Stimulated activated naive B cell treated with anti-CD40 and anti-IgM and Interleukin-4, amounts not matched to agents 10 μg/mL and 1 μg/mL and 100 μg/mL, for 72 hours (primary cell): ENCODE measurements around the gene FANCM.
"Not testable (repeated sequence)": the region's sequence is repeated elsewhere in the genome, so short reads cannot be mapped to it uniquely, and the experiment has no call there.

Experiments
- ATAC-seq, 2 donors: fragments of 150-1000 bp; cut with Tn5 transposase; replicated peaks; 2 replicates each; pipeline ENCODE4 v1.10.0; 2021; ENCODE audit warnings: moderate library complexity in 1 of 2
- DNase-seq: peaks from one replicate; pipeline ENCODE4 v3.0.0; 2021
- H3K27ac Mint-ChIP-seq: one replicate; pipeline ENCODE4 v1.8.0; 2022; ENCODE audit warnings: mild to moderate bottlenecking, mixed read lengths
- H3K27me3 Mint-ChIP-seq, 2 donors: one replicate each; pipeline ENCODE4 v1.8.0; 2022; ENCODE audit warnings: mixed read lengths in 2 of 2
- H3K36me3 Mint-ChIP-seq, 2 donors: one replicate each; pipeline ENCODE4 v1.8.0; 2022; ENCODE audit warnings: mixed read lengths in 2 of 2, mild to moderate bottlenecking in 1 of 2
- H3K4me1 Mint-ChIP-seq, 2 donors: one replicate each; pipeline ENCODE4 v1.8.0; 2022; ENCODE audit warnings: mixed read lengths in 2 of 2, mild to moderate bottlenecking in 1 of 2
- H3K4me3 Mint-ChIP-seq, 2 donors: one replicate each; pipeline ENCODE4 v1.8.0; 2022; ENCODE audit warnings: mild to moderate bottlenecking in 2 of 2, mixed read lengths in 2 of 2, moderate library complexity in 1 of 2
- H3K9me3 Mint-ChIP-seq, 2 donors: one replicate each; pipeline ENCODE4 v1.8.0; 2022; ENCODE audit warnings: mixed read lengths in 2 of 2, mild to moderate bottlenecking in 1 of 2

FANCM gene

DNA sequence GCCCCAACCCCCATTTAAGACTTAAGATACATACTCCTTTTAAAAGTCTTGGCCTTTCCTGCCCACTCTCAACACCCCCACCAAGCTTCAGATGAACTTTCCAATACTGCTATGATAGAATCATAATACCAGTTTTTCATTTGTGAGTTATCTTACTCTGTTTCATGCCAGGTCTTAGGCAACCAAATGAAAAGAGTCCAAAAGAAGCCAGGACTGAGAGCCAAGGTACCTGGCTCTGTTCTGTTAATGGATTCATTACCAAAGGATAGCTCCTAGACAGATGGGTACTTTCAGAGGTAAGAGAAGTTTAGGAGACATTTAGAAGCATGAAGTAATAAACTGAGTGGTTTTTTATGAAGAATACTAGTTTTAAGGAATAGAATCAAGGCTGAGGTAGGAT, 34.2 kb downstream of the FANCM start:
- Mint-ChIP-seq H3K9me3 (no peaks in the 10 kb centered on the region), H3K36me3 (peaks cover 9 to 23% of the 10 kb centered on the region in 2 donors), H3K4me1 (no peaks in the 10 kb centered on the region), H3K27me3 (no peaks in the 10 kb centered on the region), H3K27ac (no peak overlapping the region), H3K4me3 (no peak overlapping the region)
- DNase-seq (no peak), ATAC-seq (no peak)

DNA sequence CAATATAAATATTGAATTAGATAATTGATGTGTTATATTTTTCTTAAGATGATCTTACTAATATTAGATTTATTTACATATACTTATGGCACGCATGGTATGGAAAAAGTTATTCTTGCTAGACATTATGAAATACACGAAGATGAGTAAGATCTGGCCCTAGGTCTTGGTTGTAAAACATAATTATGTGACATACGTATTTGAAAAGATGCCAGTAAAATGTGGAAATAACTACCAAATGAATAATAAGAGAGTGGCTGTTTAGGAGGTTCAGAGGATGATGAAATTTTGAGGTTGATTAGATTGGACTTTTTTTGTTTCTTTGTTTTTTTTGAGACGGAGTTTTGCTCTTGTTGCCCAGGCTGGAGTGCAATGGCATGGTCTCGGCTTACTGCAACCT, 41.3 kb downstream of the FANCM start:
- Mint-ChIP-seq H3K36me3 (peaks cover 5 to 21% of the 10 kb centered on the region in 2 donors), H3K4me3 (no peak overlapping the region), H3K27me3 (no peaks in the 10 kb centered on the region), H3K9me3 (no peaks in the 10 kb centered on the region), H3K27ac (no peak overlapping the region), H3K4me1 (no peaks in the 10 kb centered on the region)
- DNase-seq (no peak), ATAC-seq (no peak)

- H3K27ac Mint-ChIP-seq, result no peak overlapping the region
- no peak for ATAC-seq
- H3K9me3 Mint-ChIP-seq, result no peaks in the 10 kb centered on the region
- DNase-seq, result no peak
- H3K27me3 Mint-ChIP-seq, result no peaks in the 10 kb centered on the region
- H3K36me3 Mint-ChIP-seq, result peaks cover under 1 to 10% of the 10 kb centered on the region in 2 donors
- H3K4me3 Mint-ChIP-seq, result no peak overlapping the region
- H3K4me1 Mint-ChIP-seq, result no peaks in the 10 kb centered on the region
Observed at GRCh38 chr14:45181329-45181728, 45.6 kb downstream of the FANCM start.

GRCh38 chr14:45181806-45182205, 46.1 kb downstream of the FANCM start:
- no peaks in the 10 kb centered on the region for H3K4me1 Mint-ChIP-seq
- H3K4me3 Mint-ChIP-seq, result no peak overlapping the region
- H3K27ac Mint-ChIP-seq, result no peak overlapping the region
- H3K27me3 Mint-ChIP-seq, result no peaks in the 10 kb centered on the region
- ATAC-seq, result no peak
- H3K36me3 Mint-ChIP-seq, result peaks cover 4 to 14% of the 10 kb centered on the region in 2 donors
- DNase-seq, result no peak
- no peaks in the 10 kb centered on the region for H3K9me3 Mint-ChIP-seq

DNA sequence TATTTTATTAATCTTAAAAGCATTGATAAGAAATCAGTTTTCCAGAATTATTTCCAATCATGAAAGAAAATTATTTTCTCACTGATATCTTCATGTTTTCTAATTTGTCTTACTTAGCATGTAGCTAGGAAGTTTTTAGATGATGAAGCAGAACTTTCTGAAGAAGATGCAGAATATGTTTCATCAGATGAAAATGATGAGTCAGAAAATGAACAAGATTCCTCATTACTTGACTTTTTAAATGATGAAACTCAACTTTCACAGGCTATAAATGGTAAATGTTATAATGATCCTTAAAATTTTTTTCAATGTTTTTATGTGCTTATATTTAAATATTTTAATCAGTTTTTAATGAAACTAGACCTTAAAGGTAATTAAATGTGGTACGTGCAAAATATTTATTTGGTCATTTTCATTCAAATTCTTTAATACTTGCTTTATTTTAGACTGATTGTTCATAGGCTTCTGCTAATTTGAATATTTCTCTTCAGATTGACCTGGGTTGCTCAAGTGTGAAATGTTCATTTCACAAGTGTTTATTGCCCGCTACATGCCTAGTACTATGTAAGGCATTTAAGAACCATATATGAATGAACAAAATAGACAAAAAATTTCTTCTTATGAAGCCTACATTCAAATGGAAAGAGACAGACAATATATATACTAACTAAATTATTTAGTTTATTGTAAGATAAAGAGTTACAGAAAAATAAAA, 49.5 kb downstream of the FANCM start:
- DNase-seq (no peak), ATAC-seq (no peak)
- H3K9me3 Mint-ChIP-seq, result no peaks in the 10 kb centered on the region
- no peaks in the 10 kb centered on the region for H3K4me1 Mint-ChIP-seq
- H3K27ac Mint-ChIP-seq, result no peak overlapping the region
- H3K27me3 Mint-ChIP-seq, result no peaks in the 10 kb centered on the region
- H3K4me3 Mint-ChIP-seq, result no peak overlapping the region
- H3K36me3 Mint-ChIP-seq, result peaks cover 11 to 16% of the 10 kb centered on the region in 2 donors

DNA sequence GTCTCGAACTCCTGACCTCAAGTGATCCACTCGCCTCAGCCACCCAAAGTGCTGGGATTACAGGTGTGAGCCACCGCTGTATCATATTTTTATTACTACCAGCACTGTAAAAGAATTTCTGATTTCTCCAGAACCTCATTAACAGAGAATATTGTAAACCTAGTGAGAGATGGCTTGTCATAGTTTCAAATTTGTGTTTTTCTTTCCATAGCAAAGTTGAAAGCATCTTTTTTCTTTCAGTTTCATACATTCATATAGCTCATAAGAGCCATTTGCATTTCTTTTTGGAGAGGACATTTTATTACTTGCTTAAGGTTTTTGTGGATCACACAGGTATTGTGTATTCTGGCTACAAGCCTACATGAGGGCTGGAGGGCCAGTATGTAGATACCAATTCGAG, 59.2 kb downstream of the FANCM start:
- Mint-ChIP-seq H3K27me3 (no peaks in the 10 kb centered on the region), H3K27ac (no peak overlapping the region), H3K4me3 (no peak overlapping the region), H3K36me3 (peaks cover 11 to 25% of the 10 kb centered on the region in 2 donors), H3K4me1 (peaks cover 0 to 6% of the 10 kb centered on the region in 2 donors), H3K9me3 (no peaks in the 10 kb centered on the region)
- DNase-seq, result no peak
- ATAC-seq, result no peak

GRCh38 chr14:45198551-45198950, 62.8 kb downstream of the FANCM start:
- H3K4me3 Mint-ChIP-seq, result no peak overlapping the region
- DNase-seq, result no peak
- H3K27ac Mint-ChIP-seq, result no peak overlapping the region
- ATAC-seq, result no peak
- H3K36me3 Mint-ChIP-seq, result peaks cover 17 to 20% of the 10 kb centered on the region in 2 donors
- H3K9me3 Mint-ChIP-seq, result no peaks in the 10 kb centered on the region
- peaks cover 0 to 6% of the 10 kb centered on the region in 2 donors for H3K4me1 Mint-ChIP-seq
- no peaks in the 10 kb centered on the region for H3K27me3 Mint-ChIP-seq

DNA sequence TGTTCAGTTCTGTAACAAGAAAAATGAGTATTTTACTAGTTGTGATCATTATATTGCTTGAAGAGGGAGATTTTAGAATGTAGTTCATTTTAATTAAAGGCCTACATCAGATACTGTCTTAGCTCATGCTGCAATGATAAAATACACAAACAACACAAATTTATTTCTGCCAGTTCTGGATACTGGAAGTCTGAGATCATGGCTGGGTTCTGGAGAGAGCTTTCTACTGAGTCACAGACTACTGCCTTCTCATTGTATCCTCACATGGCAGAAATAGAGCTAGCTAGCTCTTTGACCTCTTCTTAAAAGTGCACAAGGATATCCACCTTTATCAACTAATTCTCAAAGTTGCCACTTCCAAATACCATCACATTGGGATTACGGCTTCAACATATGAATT, 63.5 kb downstream of the FANCM start:
- H3K36me3 Mint-ChIP-seq, result peaks cover 17 to 20% of the 10 kb centered on the region in 2 donors
- no peak for DNase-seq
- H3K27ac Mint-ChIP-seq, result no peak overlapping the region
- no peak for ATAC-seq
- no peak overlapping the region for H3K4me3 Mint-ChIP-seq
- peaks cover 0 to 6% of the 10 kb centered on the region in 2 donors for H3K4me1 Mint-ChIP-seq
- H3K9me3 Mint-ChIP-seq, result no peaks in the 10 kb centered on the region
- H3K27me3 Mint-ChIP-seq, result no peaks in the 10 kb centered on the region

DNA sequence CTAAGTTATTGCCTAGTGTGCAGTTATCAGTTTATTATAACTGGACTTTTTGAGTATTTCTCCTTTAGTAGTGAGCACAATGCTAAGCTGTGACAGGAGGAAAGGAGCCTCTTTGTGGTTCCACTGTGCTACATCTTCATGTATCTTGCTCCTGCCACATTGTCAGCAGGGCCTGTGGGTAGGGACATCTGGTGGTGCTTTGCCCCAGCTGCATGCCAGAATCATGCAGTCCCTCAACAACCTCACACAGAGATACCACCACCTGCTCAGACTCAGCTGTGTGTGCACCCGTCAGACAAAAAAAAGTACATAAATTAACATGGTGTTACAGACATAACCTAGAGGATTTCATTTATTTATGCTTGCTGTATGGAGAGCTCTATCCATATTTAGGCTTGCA, 66.2 kb downstream of the FANCM start:
- Mint-ChIP-seq H3K9me3 (no peaks in the 10 kb centered on the region), H3K4me3 (no peak overlapping the region), H3K27ac (peak overlapping the region; percentile 25), H3K27me3 (no peaks in the 10 kb centered on the region), H3K4me1 (no peaks in the 10 kb centered on the region), H3K36me3 (peaks cover 18 to 23% of the 10 kb centered on the region in 2 donors)
- DNase-seq, result no peak
- peak; percentile 38 to 48 for ATAC-seq

GRCh38 chr14:45204241-45204640, 68.5 kb downstream of the FANCM start:
- ATAC-seq (no peak), DNase-seq (no peak)
- Mint-ChIP-seq H3K36me3 (peaks cover 26 to 27% of the 10 kb centered on the region in 2 donors), H3K9me3 (no peaks in the 10 kb centered on the region), H3K4me1 (no peaks in the 10 kb centered on the region), H3K4me3 (no peak overlapping the region), H3K27ac (no peak overlapping the region), H3K27me3 (no peaks in the 10 kb centered on the region)

DNA sequence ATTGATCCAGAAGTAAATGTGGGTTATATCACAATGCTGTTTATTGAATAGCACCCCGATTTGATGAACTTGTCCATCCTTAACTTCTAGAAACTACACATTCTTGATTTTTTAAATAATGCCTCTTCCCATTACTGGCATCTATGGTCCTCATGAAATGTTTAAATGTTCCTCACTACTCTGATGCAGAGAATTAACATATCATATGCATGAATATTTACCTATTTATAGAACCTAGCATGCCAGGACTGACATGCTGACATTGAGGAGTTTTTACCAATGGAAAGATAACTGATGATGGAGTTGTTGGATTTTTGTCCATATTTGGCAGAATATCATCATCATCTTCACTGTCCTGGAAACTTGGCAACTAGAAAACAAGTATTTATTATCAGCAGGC, 74.4 kb downstream of the FANCM start:
- ATAC-seq, result no peak
- Mint-ChIP-seq H3K4me3 (no peak overlapping the region), H3K36me3 (peaks cover 37 to 43% of the 10 kb centered on the region in 2 donors), H3K27me3 (no peaks in the 10 kb centered on the region), H3K4me1 (no peaks in the 10 kb centered on the region), H3K27ac (no peak overlapping the region), H3K9me3 (no peaks in the 10 kb centered on the region)
- DNase-seq, result no peak

DNA sequence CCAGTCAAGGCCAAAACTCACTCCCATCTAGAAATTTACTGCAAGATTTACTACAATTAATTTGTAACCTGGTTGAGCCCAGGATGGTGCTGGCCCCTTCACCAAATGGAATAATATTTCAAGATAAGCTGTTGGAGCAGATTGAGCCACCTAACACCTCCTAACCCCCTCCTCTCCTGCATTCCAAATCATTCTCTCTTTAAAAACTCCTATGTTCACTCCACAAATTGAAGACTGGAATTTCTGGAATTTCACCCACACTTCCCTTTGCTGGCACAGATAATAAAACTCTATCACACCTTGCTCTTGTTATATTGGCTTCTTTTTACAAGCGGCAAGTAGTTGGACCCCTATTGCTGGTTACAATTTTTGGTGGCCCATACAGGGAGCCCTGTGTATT, 75.6 kb downstream of the FANCM start:
- Mint-ChIP-seq H3K27me3 (no peaks in the 10 kb centered on the region), H3K4me1 (no peaks in the 10 kb centered on the region), H3K9me3 (no peaks in the 10 kb centered on the region), H3K36me3 (peaks cover 33 to 38% of the 10 kb centered on the region in 2 donors), H3K4me3 (no peak overlapping the region), H3K27ac (no peak overlapping the region)
- DNase-seq (no peak), ATAC-seq (no peak)

DNA sequence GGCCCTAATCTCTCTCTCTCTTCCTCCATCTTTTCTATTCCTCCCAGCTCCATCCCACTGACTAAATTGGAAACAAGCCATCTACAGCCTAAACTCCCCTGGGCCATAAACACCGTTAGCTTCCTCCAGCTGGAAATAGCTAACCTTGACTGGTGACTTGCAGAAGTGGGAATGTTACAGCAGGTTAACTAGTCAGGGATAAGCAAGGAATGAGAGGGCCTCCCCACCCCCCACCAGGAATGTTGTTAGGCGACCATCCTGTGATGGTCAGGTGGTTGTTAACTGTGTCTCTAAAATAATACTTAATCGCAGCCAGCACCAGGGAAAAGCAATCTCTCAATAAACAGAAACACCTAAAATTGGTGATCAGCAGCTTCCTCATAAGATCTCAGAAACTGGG, 76.5 kb downstream of the FANCM start:
- Mint-ChIP-seq H3K27me3 (no peaks in the 10 kb centered on the region), H3K27ac (no peak overlapping the region), H3K36me3 (peaks cover 24 to 31% of the 10 kb centered on the region in 2 donors), H3K4me3 (no peak overlapping the region), H3K4me1 (no peaks in the 10 kb centered on the region), H3K9me3 (no peaks in the 10 kb centered on the region)
- DNase-seq (no peak), ATAC-seq (no peak)

DNA sequence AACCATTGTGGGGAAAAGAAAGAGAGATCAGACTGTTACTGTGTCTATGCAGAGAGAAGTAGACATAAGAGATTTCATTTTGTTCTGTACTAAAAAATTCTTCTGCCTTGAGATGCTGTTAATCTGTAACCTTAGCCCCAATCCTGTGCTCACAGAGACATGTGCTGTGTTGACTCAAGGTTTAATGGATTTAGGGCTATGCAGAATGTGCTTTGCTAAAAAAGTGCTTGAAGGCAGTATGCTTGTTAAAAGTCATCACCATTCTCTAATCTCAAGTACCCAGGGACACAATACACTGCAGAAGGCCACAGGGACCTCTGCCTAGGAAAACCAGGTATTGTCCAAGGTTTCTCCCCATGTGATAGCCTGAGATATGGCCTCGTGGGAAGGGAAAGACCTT, 78.0 kb downstream of the FANCM start:
- H3K27ac Mint-ChIP-seq, H3K4me1 Mint-ChIP-seq, DNase-seq, H3K4me3 Mint-ChIP-seq, H3K9me3 Mint-ChIP-seq, H3K27me3 Mint-ChIP-seq, ATAC-seq: not testable (repeated sequence)
- peaks cover 27 to 28% of the 10 kb centered on the region in 2 donors for H3K36me3 Mint-ChIP-seq

- not testable (repeated sequence) for H3K4me1 Mint-ChIP-seq, ATAC-seq, DNase-seq, H3K27me3 Mint-ChIP-seq, H3K27ac Mint-ChIP-seq, H3K4me3 Mint-ChIP-seq, H3K9me3 Mint-ChIP-seq
- H3K36me3 Mint-ChIP-seq, result peaks cover 25 to 27% of the 10 kb centered on the region in 2 donors
Observed at GRCh38 chr14:45214341-45214740, 78.6 kb downstream of the FANCM start.
